A673 (cell line): Measurements from ENCODE around the gene CPED1. TPM values are rescaled to one million over a fixed set of nuclear protein-coding genes. Genes with fewer than 3 reads are reported as not detected.

Source experiments
- BruUV-seq: library from RNA; stranded (reverse); fragments of 400-500 nt; replicated peaks from 2 replicates; lab custom pipeline; 2021; lab: Mats Ljungman, UMichigan
- CTCF ChIA-PET: fragments of 300-600 bp; sonication (Branson Sonifier 250); formaldehyde crosslinking; loops from one replicate; lab custom pipeline; 2022; ENCODE audit warnings: antibody characterized with exemption; lab: Charles Lee
- POLR2A ChIA-PET: fragments of 300-600 bp; sonication (Branson Sonifier 250); formaldehyde crosslinking; loops from one replicate; lab custom pipeline; 2022; ENCODE audit warnings: antibody characterized with exemption; ENCODE audit not compliant: low non-redundant PET; lab: Charles Lee
- DNase-seq: peaks from one replicate; pipeline ENCODE4 v3.0.0-alpha.2; 2015; ENCODE audit warnings: low spot score
- H3K27ac ChIP-seq: fragments of 200-600 bp; sonication (generic); 2 replicates; pipeline ENCODE4 v1.5.1; 2016; ENCODE audit warnings: mixed run types, low read depth, mild to moderate bottlenecking, mixed read lengths, antibody characterized with exemption, low read length; ENCODE audit not compliant: poor library complexity, severe bottlenecking
- H3K27me3 ChIP-seq: fragments of 200-600 bp; sonication (generic); replicated peaks from 2 replicates; pipeline ENCODE4 v1.6.1; 2017; ENCODE audit warnings: mixed run types, low read depth, mild to moderate bottlenecking, mixed read lengths, antibody characterized with exemption, low read length; ENCODE audit not compliant: insufficient read depth, poor library complexity
- H3K36me3 ChIP-seq: fragments of 200-600 bp; sonication (generic); 2 replicates; pipeline ENCODE4 v1.6.1; 2016; ENCODE audit warnings: mixed run types, mild to moderate bottlenecking, mixed read lengths, antibody characterized with exemption, low read length; ENCODE audit not compliant: insufficient read depth, poor library complexity, severe bottlenecking
- H3K4me1 ChIP-seq: fragments of 200-600 bp; sonication (generic); 2 replicates; pipeline ENCODE4 v1.6.1; 2017; ENCODE audit warnings: mixed run types, mild to moderate bottlenecking, mixed read lengths, antibody characterized with exemption, low read length; ENCODE audit not compliant: insufficient read depth, poor library complexity, severe bottlenecking
- H3K4me3 ChIP-seq: fragments of 200-600 bp; sonication (generic); 2 replicates; pipeline ENCODE4 v1.5.1; 2016; ENCODE audit warnings: low read depth, mixed run types, mild to moderate bottlenecking, mixed read lengths, low read length; ENCODE audit not compliant: poor library complexity, severe bottlenecking
- H3K9me3 ChIP-seq: fragments of 200-600 bp; sonication (generic); 2 replicates; pipeline ENCODE4 v1.6.1; 2016; ENCODE audit warnings: mixed run types, low read depth, mild to moderate bottlenecking, mixed read lengths, antibody characterized with exemption, low read length; ENCODE audit not compliant: poor library complexity, severe bottlenecking
- CTCF ChIP-seq: fragments of 300-800, 200-600 bp; sonication (generic); conservative IDR thresholded peaks from 2 replicates; pipeline ENCODE4 v1.5.1; 2017; ENCODE audit warnings: low read depth, mild to moderate bottlenecking, antibody characterized with exemption, low read length, moderate library complexity, mixed read lengths
- EZH2 ChIP-seq: fragments of 200-600 bp; sonication (generic); IDR thresholded peaks from 2 replicates; pipeline ENCODE4 v1.6.1; 2017; ENCODE audit warnings: borderline replicate concordance, low read depth, mild to moderate bottlenecking, mixed read lengths, antibody characterized with exemption, low read length; ENCODE audit not compliant: poor library complexity, severe bottlenecking
- intact Hi-C: fragments of 100-400 bp; cut with micrococcal nuclease; formaldehyde crosslinking; loops from one replicate; pipeline ENCODE4 v1.10.0; 2022; ENCODE audit not compliant: unreplicated experiment
- total RNA-seq: library from RNA; stranded (reverse); gene quantifications from 2 replicates; pipeline ENCODE4 v1.2.3, GENCODE V29; 2021

The CPED1 gene
- total RNA-seq, 1 experiment from 2014 or later: 0.15 TPM

- DNase-seq: no peak
- Histone ChIP-seq H3K36me3 (no peaks in the 10 kb centered on the region), H3K9me3 (no peaks in the 10 kb centered on the region), H3K27me3 (peaks cover 51% of the 10 kb centered on the region), H3K27ac (no peak overlapping the region), H3K4me3 (no peak overlapping the region), H3K4me1 (no peaks in the 10 kb centered on the region)
- BruUV-seq: no TSS peak
- TF ChIP-seq CTCF (no peak), EZH2 (no peak)
- intact Hi-C loops: loop anchor here (5.0 to 10.0 kb wide), 3 partner anchors 204 to 542 kb away; partner anchors contain the start of gene CPED1
- POLR2A ChIA-PET: no interaction called here
- CTCF ChIA-PET: no interaction called here
These were observed 348.1 kb downstream of the CPED1 start for GRCh38 chr7:121336579-121336978.

GRCh38 chr7:121337398-121337797, 348.9 kb downstream of the CPED1 start:
- intact Hi-C loops: loop anchor here (5.0 to 10.0 kb wide), 3 partner anchors 205 to 543 kb away; partner anchors contain the start of gene CPED1
- BruUV-seq: no TSS peak
- ChIA-PET CTCF (no interaction called here), POLR2A (no interaction called here)
- H3K4me3 ChIP-seq: no peak overlapping the region
- H3K27ac ChIP-seq: no peak overlapping the region
- H3K27me3 ChIP-seq: peaks cover 43% of the 10 kb centered on the region
- H3K4me1 ChIP-seq: no peaks in the 10 kb centered on the region
- no peaks in the 10 kb centered on the region for H3K36me3 ChIP-seq
- no peaks in the 10 kb centered on the region for H3K9me3 ChIP-seq
- peak; percentile 50 for TF ChIP-seq CTCF
- no peak for TF ChIP-seq EZH2
- peak; percentile 49 for DNase-seq

- peaks cover 26% of the 10 kb centered on the region for H3K27me3 ChIP-seq
- H3K36me3 ChIP-seq: no peaks in the 10 kb centered on the region
- no peak overlapping the region for H3K27ac ChIP-seq
- no peak for DNase-seq
- TF ChIP-seq CTCF: no peak
- TF ChIP-seq EZH2: no peak
- no peak overlapping the region for H3K4me3 ChIP-seq
- ChIA-PET CTCF (no interaction called here), POLR2A (no interaction called here)
- no peaks in the 10 kb centered on the region for H3K9me3 ChIP-seq
- no TSS peak for BruUV-seq
- peaks cover 9% of the 10 kb centered on the region for H3K4me1 ChIP-seq
- intact Hi-C loops: loop anchor here (5.0 to 10.0 kb wide), 3 partner anchors 207 to 544 kb away; partner anchors contain the start of gene CPED1
These were observed 350.6 kb downstream of the CPED1 start for GRCh38 chr7:121339082-121339481.
